GM12801 (cell line): Measurements from ENCODE around the gene PCA3.

Source experiments
- CTCF ChIP-seq: IDR thresholded peaks from one replicate; pipeline ENCODE4 v1.5.1; 2011; ENCODE audit warnings: control low read depth; ENCODE audit not compliant: insufficient read length; ENCODE audit errors: extremely low read depth

Gene PCA3

GRCh38 chr9:76764138-76764537, at the start of gene PCA3:
Gene PCA3, plus strand, starts transcription at chr9:76764438.
- TF ChIP-seq CTCF: no peak

GRCh38 chr9:76716085-76716672, 48.1 kb upstream of the PCA3 start:
- TF ChIP-seq CTCF: no peak

- no peak for TF ChIP-seq CTCF
Measured at GRCh38 chr9:76717176-76717575, 47.1 kb upstream of the PCA3 start.

- TF ChIP-seq CTCF: no peak
Measured at GRCh38 chr9:76717613-76718012, 46.6 kb upstream of the PCA3 start.

- no peak for TF ChIP-seq CTCF
Measured at GRCh38 chr9:76718166-76718565, 46.1 kb upstream of the PCA3 start.

- TF ChIP-seq CTCF: no peak
Measured at GRCh38 chr9:76720245-76720644, 44.0 kb upstream of the PCA3 start.

- no peak for TF ChIP-seq CTCF
Measured at GRCh38 chr9:76725011-76725546, 39.2 kb upstream of the PCA3 start.
